SU-DHL-6 (cell line): Measurements from ENCODE around the gene IGF2.

Experiments
- H2AFZ ChIP-seq: fragments of 200-600 bp; sonication (generic); 2 replicates; pipeline ENCODE4 v1.6.1; 2014; ENCODE audit warnings: low read depth, mild to moderate bottlenecking, moderate library complexity, mixed read lengths, antibody characterized with exemption, low read length; ENCODE audit not compliant: severe bottlenecking
- H3F3A ChIP-seq: fragments of 200-600 bp; shearing (Covaris generic); 2 replicates; pipeline ENCODE4 v1.6.0; 2016; ENCODE audit warnings: antibody characterized with exemption, mild to moderate bottlenecking; ENCODE audit not compliant: insufficient read depth
- H3K27ac ChIP-seq: fragments of 200-600 bp; sonication (generic); 2 replicates; pipeline ENCODE4 v1.5.1; 2016; ENCODE audit warnings: low read depth, mild to moderate bottlenecking, low read length, moderate library complexity, mixed read lengths
- H3K27me3 ChIP-seq: fragments of 200-600 bp; sonication (generic), shearing (Covaris generic); 2 replicates; pipeline ENCODE4 v1.6.0; 2014; ENCODE audit warnings: mild to moderate bottlenecking, low read length
- H3K36me3 ChIP-seq: fragments of 200-600 bp; sonication (generic); 2 replicates; pipeline ENCODE4 v1.6.1; 2014; ENCODE audit warnings: mild to moderate bottlenecking, low read length, mixed read lengths
- H3K4me2 ChIP-seq: fragments of 300-600, 200-600 bp; shearing (Covaris generic), sonication (generic); 2 replicates; pipeline ENCODE4 v1.6.0; 2014; ENCODE audit warnings: low read length, low read depth, mild to moderate bottlenecking; ENCODE audit not compliant: poor library complexity, severe bottlenecking
- H3K4me3 ChIP-seq: fragments of 200-600 bp; sonication (generic); 2 replicates; pipeline ENCODE4 v1.5.1; 2014; ENCODE audit warnings: antibody characterized with exemption, low read length, mild to moderate bottlenecking, mixed read lengths; ENCODE audit not compliant: insufficient read depth, poor library complexity, severe bottlenecking
- H3K79me2 ChIP-seq: fragments of 200-600 bp; sonication (generic); 2 replicates; pipeline ENCODE4 v1.6.1; 2014; ENCODE audit warnings: mild to moderate bottlenecking, low read length, moderate library complexity; ENCODE audit not compliant: insufficient read depth
- H3K9ac ChIP-seq: fragments of 200-600 bp; sonication (generic); 2 replicates; pipeline ENCODE4 v1.7.0; 2014; ENCODE audit warnings: mild to moderate bottlenecking, low read length
- H3K9me2 ChIP-seq: fragments of 200-600 bp; sonication (generic); replicated peaks from 2 replicates; pipeline ENCODE4 v1.6.1; 2014; ENCODE audit warnings: low read length; ENCODE audit not compliant: insufficient read depth
- H3K9me3 ChIP-seq: fragments of 200-600 bp; sonication (generic); 2 replicates; pipeline ENCODE4 v1.6.1; 2014; ENCODE audit warnings: low read length, mixed read lengths; ENCODE audit not compliant: insufficient read depth
- H4K20me1 ChIP-seq: fragments of 200-600 bp; sonication (generic); 2 replicates; pipeline ENCODE4 v1.6.1; 2014; ENCODE audit warnings: low read depth, mild to moderate bottlenecking, antibody characterized with exemption, low read length, moderate library complexity, mixed read lengths
- CTCF ChIP-seq: fragments of 200-600 bp; sonication (generic); IDR thresholded peaks from one replicate; pipeline ENCODE4 v1.5.1; 2017; ENCODE audit warnings: antibody characterized with exemption, mild to moderate bottlenecking, low read length, moderate library complexity; ENCODE audit not compliant: insufficient read depth, poor library complexity, severe bottlenecking
- EZH2phosphoT487 ChIP-seq: fragments of 200-600 bp; sonication (generic), shearing (Covaris generic); conservative IDR thresholded peaks from 2 replicates; pipeline ENCODE4 v1.6.1; 2018; ENCODE audit warnings: mild to moderate bottlenecking, antibody characterized with exemption, low read length, moderate library complexity, mixed read lengths

Gene IGF2

GRCh38 chr11:2091786-2092463 is 47.3 kb downstream of the IGF2 start:
- H3K27me3 ChIP-seq, result no peaks in the 10 kb centered on the region

GRCh38 chr11:2091112-2091746 is 48.0 kb downstream of the IGF2 start:
- no peak for TF ChIP-seq EZH2phosphoT487
- no peak for TF ChIP-seq CTCF
- Histone ChIP-seq H3K79me2 (no peaks in the 10 kb centered on the region), H3K9me2 (no peaks in the 10 kb centered on the region), H4K20me1 (no peaks in the 10 kb centered on the region), H2AFZ (no peak overlapping the region), H3F3A (no peaks in the 10 kb centered on the region), H3K4me3 (no peak overlapping the region), H3K27me3 (no peaks in the 10 kb centered on the region), H3K9ac (no peak overlapping the region), H3K27ac (no peak overlapping the region), H3K9me3 (no peaks in the 10 kb centered on the region), H3K36me3 (no peaks in the 10 kb centered on the region), H3K4me2 (no peak overlapping the region)

More at GRCh38 chr11:2091786-2092463, 47.3 kb downstream of the IGF2 start:
- H3K9ac ChIP-seq, result no peak overlapping the region
- H3K79me2 ChIP-seq, result no peaks in the 10 kb centered on the region
- H3F3A ChIP-seq, result no peaks in the 10 kb centered on the region
- H3K27ac ChIP-seq, result no peak overlapping the region
- no peak overlapping the region for H2AFZ ChIP-seq
- no peaks in the 10 kb centered on the region for H3K9me3 ChIP-seq
- TF ChIP-seq EZH2phosphoT487 (no peak), CTCF (no peak)
- no peak overlapping the region for H3K4me3 ChIP-seq
- no peaks in the 10 kb centered on the region for H4K20me1 ChIP-seq
- H3K9me2 ChIP-seq, result no peaks in the 10 kb centered on the region
- no peaks in the 10 kb centered on the region for H3K36me3 ChIP-seq
- no peak overlapping the region for H3K4me2 ChIP-seq

GRCh38 chr11:2090172-2091111 is 48.7 kb downstream of the IGF2 start:
- Histone ChIP-seq H4K20me1 (no peaks in the 10 kb centered on the region), H3K79me2 (no peaks in the 10 kb centered on the region), H3K9me2 (no peaks in the 10 kb centered on the region), H3K4me2 (no peak overlapping the region), H3K9me3 (no peaks in the 10 kb centered on the region), H3K9ac (no peak overlapping the region), H3K4me3 (no peak overlapping the region), H3F3A (no peaks in the 10 kb centered on the region), H3K27ac (no peak overlapping the region), H2AFZ (no peak overlapping the region), H3K27me3 (no peaks in the 10 kb centered on the region), H3K36me3 (no peaks in the 10 kb centered on the region)
- TF ChIP-seq CTCF, result no peak
- TF ChIP-seq EZH2phosphoT487, result no peak
